IgD-negative memory B cell (primary cell): Measurements from ENCODE around the gene CHMP6. TPM values are rescaled to one million over a fixed set of nuclear protein-coding genes. Genes with fewer than 3 reads are reported as not detected.
"Not testable (repeated sequence)": the region's sequence is repeated elsewhere in the genome, so short reads cannot be mapped to it uniquely, and the experiment has no call there.

Experiments
- H3K27ac Mint-ChIP-seq, 3 donors: one replicate each; pipeline ENCODE4 v1.8.0; 2020 to 2022; ENCODE audit warnings: mild to moderate bottlenecking in 3 of 3, mixed read lengths in 3 of 3, moderate library complexity in 1 of 3
- H3K27me3 Mint-ChIP-seq: one replicate; pipeline ENCODE4 v1.8.0; 2021; ENCODE audit warnings: mixed read lengths
- H3K36me3 Mint-ChIP-seq: one replicate; pipeline ENCODE4 v1.8.0; 2020; ENCODE audit warnings: mild to moderate bottlenecking, mixed read lengths
- H3K4me1 Mint-ChIP-seq, 3 donors: one replicate each; pipeline ENCODE4 v1.8.0; 2020 to 2022; ENCODE audit warnings: mixed read lengths in 3 of 3, mild to moderate bottlenecking in 1 of 3
- H3K4me3 Mint-ChIP-seq, 4 donors: one replicate each; pipeline ENCODE4 v1.8.0; 2020 to 2022; ENCODE audit warnings: mild to moderate bottlenecking in 4 of 4, mixed read lengths in 4 of 4, moderate library complexity in 3 of 4
- H3K9me3 Mint-ChIP-seq, 3 donors: one replicate each; pipeline ENCODE4 v1.8.0; 2020 to 2021; ENCODE audit warnings: mixed read lengths in 3 of 3, mild to moderate bottlenecking in 1 of 3
- polyA plus RNA-seq: library from polyadenylated mRNA; unstranded; fragments of 300-500 nt; fragmentation: Illumina TruSeq; gene quantifications from one replicate; pipeline ENCODE4 v1.2.3, GENCODE V29; 2021

CHMP6 gene
- polyA plus RNA-seq, 1 donor from 2014 or later: 30.2 TPM

- H3K4me1 Mint-ChIP-seq: peaks cover 11 to 20% (median 12%) of the 10 kb centered on the region in 3 donors
- not testable (repeated sequence) for H3K9me3 Mint-ChIP-seq, H3K36me3 Mint-ChIP-seq, H3K27me3 Mint-ChIP-seq
- H3K4me3 Mint-ChIP-seq: peak overlapping the region in 2 of 4 donors; percentile 21 to 81
- peak overlapping the region in 1 of 3 donors; percentile 95 for H3K27ac Mint-ChIP-seq
Observed at GRCh38 chr17:81017330-81017729, 25.7 kb downstream of the CHMP6 start.

DNA sequence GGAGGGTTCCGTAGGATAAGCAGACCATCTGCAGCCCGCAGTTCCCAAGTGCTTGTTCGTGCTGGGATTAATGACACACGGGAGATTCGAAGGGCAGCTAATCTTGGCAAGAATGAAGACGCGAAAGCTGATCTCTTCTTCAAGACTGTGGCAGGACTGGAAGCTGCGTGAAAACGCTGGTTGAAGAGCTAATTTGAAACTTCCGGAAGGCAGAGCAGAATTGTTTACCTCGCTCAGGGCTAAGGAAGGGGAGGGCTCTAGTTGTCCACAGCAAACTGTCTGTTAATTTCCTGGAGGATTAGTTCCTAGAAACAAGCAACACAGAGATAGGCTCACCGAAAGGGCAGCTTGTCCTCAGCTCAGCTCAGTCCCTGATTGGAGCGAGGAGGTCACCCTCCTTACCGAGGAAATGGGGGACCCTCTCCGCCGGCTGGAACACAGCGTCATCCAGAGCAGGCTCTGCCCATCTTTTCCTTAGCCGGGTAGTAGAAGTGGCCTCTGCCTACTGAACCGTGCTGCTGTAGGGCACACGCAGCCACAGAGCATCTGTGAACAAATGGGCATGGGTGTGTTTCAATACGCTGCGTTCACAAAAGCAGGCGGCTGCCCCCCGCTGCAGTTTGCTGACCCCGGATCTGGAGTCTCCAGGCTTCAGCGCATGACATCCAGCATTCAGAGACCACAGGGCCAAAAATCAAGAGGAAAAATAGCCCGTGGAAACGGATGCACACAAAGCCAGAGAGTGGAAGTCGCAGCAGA lies 26.6 kb downstream of the CHMP6 start:
- peaks cover 11 to 20% (median 12%) of the 10 kb centered on the region in 3 donors for H3K4me1 Mint-ChIP-seq
- peak overlapping the region in 2 of 3 donors; percentile 89 to 95 for H3K27ac Mint-ChIP-seq
- H3K36me3 Mint-ChIP-seq: peaks cover 5% of the 10 kb centered on the region
- peaks cover 0 to 6% (median 5%) of the 10 kb centered on the region in 3 donors for H3K9me3 Mint-ChIP-seq
- H3K4me3 Mint-ChIP-seq: peak overlapping the region; percentile 74 to 95 (median 87)
- peaks cover 1% of the 10 kb centered on the region for H3K27me3 Mint-ChIP-seq

DNA sequence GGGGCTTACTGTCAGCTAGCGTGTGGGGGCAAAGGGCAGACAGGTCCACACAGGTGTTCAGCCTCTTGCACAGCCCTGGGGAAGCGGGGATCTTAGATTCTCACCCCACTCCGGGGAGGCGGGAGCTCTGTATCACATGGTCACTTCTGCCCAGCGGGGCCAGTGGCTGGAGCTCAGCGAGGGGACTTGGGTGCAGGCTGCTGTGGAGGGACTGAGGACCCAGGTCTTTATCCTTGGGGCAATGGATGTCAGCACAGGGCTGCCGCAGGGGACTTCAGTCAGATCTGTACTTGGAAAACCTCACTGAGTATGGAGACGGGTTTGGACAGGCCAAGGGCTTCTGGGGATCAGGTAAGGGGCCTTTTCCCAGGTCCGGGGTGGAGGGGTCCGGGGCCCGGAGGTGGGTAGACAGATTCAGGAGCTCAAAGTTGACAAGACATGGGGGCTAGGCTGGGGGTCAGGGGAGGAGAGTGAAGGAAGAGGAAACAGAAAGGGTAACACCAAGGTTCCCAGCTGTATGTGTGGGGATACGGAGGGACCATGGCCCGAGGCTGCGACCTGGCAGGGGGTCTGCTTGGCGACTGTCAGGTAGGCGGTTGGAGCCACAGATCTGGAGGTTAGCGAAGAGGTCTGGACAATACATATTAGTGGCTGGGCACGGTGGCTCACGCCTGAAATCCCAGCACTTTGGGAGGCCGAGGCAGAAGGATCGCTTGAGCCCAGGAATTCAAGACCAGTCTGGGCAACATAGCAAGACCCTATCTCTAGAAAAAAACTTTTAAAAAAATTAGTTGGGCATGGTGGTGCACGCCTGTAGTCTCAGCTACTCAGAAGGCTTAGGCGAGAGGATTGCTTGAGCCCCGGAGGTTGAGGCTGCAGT lies 28.2 kb downstream of the CHMP6 start:
- Mint-ChIP-seq H3K27me3 (peaks cover 4% of the 10 kb centered on the region), H3K4me1 (peaks cover 12 to 16% (median 15%) of the 10 kb centered on the region in 3 donors), H3K9me3 (peaks cover 0 to 6% (median 5%) of the 10 kb centered on the region in 3 donors), H3K4me3 (peak overlapping the region in 2 of 4 donors; percentile 71 to 84), H3K27ac (peak overlapping the region in 2 of 3 donors; percentile 25 to 89), H3K36me3 (peaks cover 4% of the 10 kb centered on the region)

- Mint-ChIP-seq H3K4me1 (peaks cover 12 to 16% (median 15%) of the 10 kb centered on the region in 3 donors), H3K27me3 (peaks cover 7% of the 10 kb centered on the region), H3K36me3 (peaks cover 4% of the 10 kb centered on the region), H3K4me3 (no peak overlapping the region), H3K9me3 (peaks cover 0 to 6% (median 5%) of the 10 kb centered on the region in 3 donors), H3K27ac (no peak overlapping the region)
Observed at GRCh38 chr17:81020443-81020766, 28.8 kb downstream of the CHMP6 start.

DNA sequence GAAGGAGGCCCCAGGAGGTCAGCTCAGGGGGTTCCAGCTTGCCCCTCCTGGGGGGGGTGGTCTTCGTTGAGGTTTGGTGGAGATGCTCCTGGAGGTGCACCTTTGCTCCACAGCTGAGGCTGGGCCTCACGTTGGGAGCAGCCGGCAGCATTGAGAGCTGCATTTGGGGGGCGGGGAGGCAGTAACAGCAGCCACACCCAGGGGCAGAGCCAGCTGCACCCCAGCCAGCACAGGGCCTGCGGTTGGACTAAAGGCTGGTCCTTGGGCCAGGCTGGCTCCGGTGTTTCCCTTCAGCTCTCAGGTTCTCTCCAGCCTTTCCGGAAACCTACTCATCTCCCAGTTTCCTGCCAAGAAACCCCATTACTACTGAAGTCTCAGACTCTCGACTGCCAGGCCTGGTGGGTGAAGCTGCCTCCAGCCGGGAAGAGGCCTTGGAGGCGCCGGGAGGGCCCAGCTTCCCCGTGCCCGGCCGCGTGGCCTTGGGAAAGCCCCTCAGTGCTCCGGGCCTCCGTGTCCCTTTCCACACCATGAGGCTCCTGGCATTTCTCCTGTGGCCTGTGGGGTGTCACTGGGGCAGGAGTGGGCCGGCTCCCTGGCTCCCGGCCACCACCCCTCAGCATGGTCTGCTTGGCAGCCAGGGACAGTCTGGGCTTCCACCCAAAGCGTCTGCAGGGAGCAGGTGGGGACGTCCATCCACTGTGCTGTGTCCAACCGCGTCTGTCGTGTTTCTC lies 29.3 kb downstream of the CHMP6 start:
- Mint-ChIP-seq H3K9me3 (peaks cover 0 to 6% (median 5%) of the 10 kb centered on the region in 3 donors), H3K4me1 (peaks cover 12 to 16% (median 15%) of the 10 kb centered on the region in 3 donors), H3K36me3 (peaks cover 4% of the 10 kb centered on the region), H3K27ac (no peak overlapping the region), H3K27me3 (peaks cover 7% of the 10 kb centered on the region), H3K4me3 (no peak overlapping the region)

GRCh38 chr17:81021531-81022343 lies 30.1 kb downstream of the CHMP6 start:
- Mint-ChIP-seq H3K4me3 (no peak overlapping the region), H3K27ac (no peak overlapping the region), H3K27me3 (peaks cover 8% of the 10 kb centered on the region), H3K9me3 (peaks cover 0 to 3% (median 2%) of the 10 kb centered on the region in 3 donors), H3K36me3 (peaks cover 4% of the 10 kb centered on the region), H3K4me1 (peaks cover 12 to 16% (median 15%) of the 10 kb centered on the region in 3 donors)

DNA sequence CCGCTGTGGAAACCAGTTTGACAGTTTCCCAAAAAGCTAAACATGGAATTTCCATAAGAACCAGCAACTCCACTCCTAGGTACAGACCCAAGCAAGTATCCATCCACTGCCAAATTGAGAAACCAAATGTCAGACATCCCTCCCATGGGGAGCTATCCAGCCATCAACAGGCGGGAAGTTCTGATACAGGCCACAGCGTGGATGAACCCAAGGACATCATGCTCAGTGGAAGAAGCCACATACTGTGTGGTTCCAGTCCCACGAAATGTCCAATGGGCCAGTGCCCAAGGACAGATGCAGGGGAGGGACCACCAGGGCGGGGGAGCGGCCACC lies 30.7 kb downstream of the CHMP6 start:
- no peaks in the 10 kb centered on the region for H3K9me3 Mint-ChIP-seq
- peaks cover 10% of the 10 kb centered on the region for H3K27me3 Mint-ChIP-seq
- H3K4me3 Mint-ChIP-seq: no peak overlapping the region
- no peak overlapping the region for H3K27ac Mint-ChIP-seq
- H3K4me1 Mint-ChIP-seq: peaks cover 12 to 15% (median 14%) of the 10 kb centered on the region in 3 donors
- H3K36me3 Mint-ChIP-seq: peaks cover 2% of the 10 kb centered on the region

DNA sequence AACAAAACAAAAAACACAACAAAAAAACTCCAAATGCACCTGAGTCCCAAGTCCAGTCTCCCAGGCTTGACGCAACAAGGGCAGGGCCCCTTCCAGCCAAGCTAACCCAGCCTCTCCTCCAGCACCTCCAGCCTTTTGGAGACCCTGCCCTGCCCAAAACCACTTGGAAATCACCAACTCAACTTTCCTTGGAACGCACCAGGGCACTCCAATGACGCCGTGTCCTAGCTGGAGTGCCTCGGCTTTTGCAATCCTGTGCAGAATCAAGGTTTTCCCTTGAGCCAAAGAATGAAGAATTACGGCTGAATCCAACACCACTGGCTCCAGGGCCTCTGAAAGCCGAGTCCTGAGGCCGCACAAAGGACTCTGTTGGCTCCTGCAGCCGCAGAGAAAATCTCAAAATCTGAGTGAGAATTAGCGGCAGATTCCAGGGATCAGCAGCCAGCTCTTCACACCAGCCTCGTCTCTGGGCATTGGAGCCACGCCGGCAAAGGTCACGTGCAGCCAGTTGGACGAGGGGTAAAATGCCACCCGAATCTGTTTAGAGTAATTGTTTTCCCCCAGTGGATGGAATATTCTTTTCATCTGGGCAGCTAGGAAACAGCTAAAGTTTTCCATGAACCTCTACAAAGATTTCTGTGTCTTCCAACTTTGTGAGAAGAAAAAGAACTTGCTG lies 33.6 kb downstream of the CHMP6 start:
- H3K27ac Mint-ChIP-seq: peak overlapping the region in 1 of 3 donors; percentile 14
- H3K27me3 Mint-ChIP-seq: peaks cover 12% of the 10 kb centered on the region
- H3K9me3 Mint-ChIP-seq: no peaks in the 10 kb centered on the region
- no peaks in the 10 kb centered on the region for H3K36me3 Mint-ChIP-seq
- H3K4me3 Mint-ChIP-seq: no peak overlapping the region
- peaks cover 0 to 4% (median 3%) of the 10 kb centered on the region in 3 donors for H3K4me1 Mint-ChIP-seq

- Mint-ChIP-seq H3K4me1 (peaks cover 0 to 4% (median 3%) of the 10 kb centered on the region in 3 donors), H3K4me3 (no peak overlapping the region), H3K9me3 (no peaks in the 10 kb centered on the region), H3K36me3 (no peaks in the 10 kb centered on the region), H3K27ac (no peak overlapping the region), H3K27me3 (peaks cover 16% of the 10 kb centered on the region)
Observed at GRCh38 chr17:81025741-81026129, 34.1 kb downstream of the CHMP6 start.

DNA sequence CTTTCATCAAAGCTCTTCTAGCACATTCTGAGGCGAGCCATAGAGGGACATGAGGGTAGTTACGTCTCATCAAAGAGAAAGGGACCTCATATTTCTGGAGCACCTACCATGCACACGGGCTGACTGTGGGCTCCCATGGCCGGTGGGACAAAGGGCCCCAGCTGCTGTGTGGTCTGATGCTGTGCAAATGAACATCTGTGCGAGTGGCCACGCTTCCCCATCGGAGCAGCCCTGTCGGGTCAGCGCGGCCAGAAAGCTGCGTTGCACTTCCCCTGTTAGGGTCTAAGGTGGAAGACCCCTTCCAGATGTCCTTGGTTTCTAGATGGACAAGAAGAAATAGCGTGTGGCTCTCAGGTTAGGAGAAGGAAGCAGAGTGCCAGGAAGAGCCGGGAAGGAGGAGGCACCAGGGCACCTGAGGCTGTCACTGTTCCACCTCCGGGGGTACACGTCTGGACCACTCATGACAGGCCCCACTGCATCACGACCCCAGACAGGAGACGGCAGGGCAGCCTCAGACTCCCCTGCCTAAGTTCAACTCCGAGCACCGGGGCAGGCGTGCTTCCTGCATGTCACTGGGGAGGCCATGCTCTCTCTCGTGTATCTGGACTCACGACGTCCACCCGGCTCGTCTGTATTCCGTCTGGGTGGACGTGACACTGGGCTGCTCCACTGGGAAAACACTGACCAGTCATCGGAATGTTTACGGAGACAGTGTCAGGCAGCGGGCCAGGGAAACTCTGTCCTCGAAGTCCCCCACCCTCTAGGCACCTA lies 34.8 kb downstream of the CHMP6 start:
- Mint-ChIP-seq H3K4me1 (peaks cover 0 to 4% (median 3%) of the 10 kb centered on the region in 3 donors), H3K27me3 (peaks cover 16% of the 10 kb centered on the region), H3K4me3 (no peak overlapping the region), H3K27ac (no peak overlapping the region), H3K36me3 (no peaks in the 10 kb centered on the region), H3K9me3 (no peaks in the 10 kb centered on the region)

GRCh38 chr17:81027038-81027437 lies 35.4 kb downstream of the CHMP6 start:
- no peaks in the 10 kb centered on the region for H3K9me3 Mint-ChIP-seq
- H3K27me3 Mint-ChIP-seq: peaks cover 16% of the 10 kb centered on the region
- no peak overlapping the region for H3K27ac Mint-ChIP-seq
- no peaks in the 10 kb centered on the region for H3K36me3 Mint-ChIP-seq
- H3K4me1 Mint-ChIP-seq: peaks cover 0 to 4% (median 3%) of the 10 kb centered on the region in 3 donors
- no peak overlapping the region for H3K4me3 Mint-ChIP-seq

- no peaks in the 10 kb centered on the region for H3K36me3 Mint-ChIP-seq
Observed at GRCh38 chr17:81027591-81028505, 36.2 kb downstream of the CHMP6 start.

More at GRCh38 chr17:81027591-81028505, 36.2 kb downstream of the CHMP6 start:
- Mint-ChIP-seq H3K9me3 (no peaks in the 10 kb centered on the region), H3K27ac (no peak overlapping the region), H3K27me3 (peaks cover 16% of the 10 kb centered on the region), H3K4me3 (no peak overlapping the region), H3K4me1 (peaks cover 0 to 4% (median 3%) of the 10 kb centered on the region in 3 donors)
